SK-N-SH (cell line): Measurements from ENCODE around the gene FAM107B. TPM values are rescaled to one million over a fixed set of nuclear protein-coding genes. Genes with fewer than 3 reads are reported as not detected.

ENCODE experiments used
- CTCF ChIA-PET: fragments of 300-600, 350-600 bp; formaldehyde crosslinking; extraction: SDS; loops from one replicate; lab custom pipeline; 2021; lab: Yijun Ruan, JAX
- POLR2A ChIA-PET: fragments of 350-600 bp; sonication (Branson Sonifier 250); formaldehyde crosslinking; extraction: SDS; loops from one replicate; lab custom pipeline; 2020; ENCODE audit warnings: antibody characterized with exemption, inconsistent platforms; lab: Yijun Ruan, JAX
- DNase-seq: peaks from one replicate; pipeline ENCODE4 v3.0.0; 2012
- H2AFZ ChIP-seq: fragments of 200-600 bp; sonication (generic); 2 replicates; pipeline ENCODE4 v1.8.1; 2016; ENCODE audit warnings: antibody characterized with exemption, mild to moderate bottlenecking, low read depth
- H3F3A ChIP-seq: fragments of 200-600 bp; sonication (generic); replicated peaks from 2 replicates; pipeline ENCODE3; 2016; ENCODE audit warnings: antibody characterized with exemption, mild to moderate bottlenecking; ENCODE audit not compliant: insufficient read depth
- H3K27ac ChIP-seq, 2 experiments: fragments of 200-500 bp in 1 of 2; fragments of 200-600 bp in 1 of 2; sonication (Bioruptor generic) in 1 of 2; sonication (generic), shearing (Covaris generic) in 1 of 2; 2 replicates each; pipeline versions ENCODE4 v1.5.1 to v1.6.1; 2014 to 2016; ENCODE audit warnings: low read depth in 2 of 2, inconsistent platforms in 1 of 2, low read length in 1 of 2, mild to moderate bottlenecking in 1 of 2, mixed read lengths in 1 of 2
- H3K27me3 ChIP-seq: fragments of 200-600 bp; sonication (generic), shearing (Covaris generic); 2 replicates; pipeline ENCODE4 v1.6.1; 2016; ENCODE audit warnings: mixed run types; ENCODE audit not compliant: insufficient read depth
- H3K36me3 ChIP-seq, 2 experiments: fragments of 200-500 bp in 1 of 2; fragments of 200-600 bp in 1 of 2; sonication (Bioruptor generic) in 1 of 2; sonication (generic) in 1 of 2; replicated peaks in 1 of 2; 2 replicates each; pipeline versions ENCODE3 to v1.5.1; 2014 to 2016; ENCODE audit warnings: low read length in 1 of 2, mild to moderate bottlenecking in 1 of 2; ENCODE audit not compliant: insufficient read depth in 2 of 2, control insufficient read depth in 1 of 2
- H3K4me1 ChIP-seq, 2 experiments: fragments of 200-500 bp in 1 of 2; fragments of 200-600 bp in 1 of 2; sonication (Bioruptor generic) in 1 of 2; sonication (generic), shearing (Covaris generic) in 1 of 2; 2 replicates each; pipeline versions ENCODE4 v1.5.1 to v1.6.1; 2014 to 2016; ENCODE audit warnings: low read depth in 1 of 2, low read length in 1 of 2, mixed run types in 1 of 2; ENCODE audit not compliant: insufficient read depth in 2 of 2, control insufficient read depth in 1 of 2
- H3K4me2 ChIP-seq: fragments of 200-600 bp; sonication (generic), shearing (Covaris generic); 2 replicates; pipeline ENCODE4 v1.6.1; 2017; ENCODE audit warnings: mixed run types
- H3K4me3 ChIP-seq, 2 experiments: fragments of 200-500 bp in 1 of 2; fragments of 200-600 bp in 1 of 2; sonication (Bioruptor generic) in 1 of 2; sonication (generic), shearing (Covaris generic) in 1 of 2; 2 replicates each; pipeline versions ENCODE4 v1.5.1 to v1.8.1; 2014 to 2016; ENCODE audit warnings: low read depth in 2 of 2, inconsistent platforms in 1 of 2, low read length in 1 of 2, mild to moderate bottlenecking in 1 of 2, mixed read lengths in 1 of 2, moderate library complexity in 1 of 2
- H3K79me2 ChIP-seq: fragments of 200-600 bp; sonication (generic); 2 replicates; pipeline ENCODE4 v1.8.1; 2017; ENCODE audit warnings: mild to moderate bottlenecking; ENCODE audit not compliant: insufficient read depth
- H3K9ac ChIP-seq: fragments of 200-600 bp; sonication (generic); 2 replicates; pipeline ENCODE4 v1.6.1; 2017; ENCODE audit warnings: mixed run types
- H3K9me2 ChIP-seq: fragments of 200-600 bp; sonication (generic); 2 replicates; pipeline ENCODE4 v1.6.1; 2017; ENCODE audit warnings: mixed run types
- H3K9me3 ChIP-seq: fragments of 200-600 bp; sonication (generic); 2 replicates; pipeline ENCODE4 v1.6.1; 2017; ENCODE audit warnings: mixed run types, mild to moderate bottlenecking, moderate library complexity
- H4K20me1 ChIP-seq: fragments of 200-600 bp; sonication (generic); 2 replicates; pipeline ENCODE4 v1.6.1; 2017; ENCODE audit warnings: mild to moderate bottlenecking, mixed run types; ENCODE audit not compliant: insufficient read depth
- EZH2phosphoT487 ChIP-seq: fragments of 200-600 bp; sonication (generic); IDR thresholded peaks from 2 replicates; pipeline ENCODE4 v1.6.1; 2017; ENCODE audit warnings: low read depth, mixed run types, mild to moderate bottlenecking, antibody characterized with exemption, moderate library complexity, borderline replicate concordance
- FOXJ3 ChIP-seq: sonication (generic); formaldehyde crosslinking; IDR thresholded peaks from 2 replicates; pipeline ENCODE4 v1.5.1; 2020; ENCODE audit warnings: mild to moderate bottlenecking, missing genetic modification reagents
- FOXM1 ChIP-seq: IDR thresholded peaks from 2 replicates; pipeline ENCODE4 v1.4.0; 2012; ENCODE audit warnings: low read depth, mild to moderate bottlenecking
- GABPA ChIP-seq: IDR thresholded peaks from 2 replicates; pipeline ENCODE4 v1.4.0; 2012; ENCODE audit warnings: low read depth, mild to moderate bottlenecking
- JUND ChIP-seq: IDR thresholded peaks from 2 replicates; pipeline ENCODE4 v1.4.0; 2012
- MEF2A ChIP-seq: IDR thresholded peaks from 2 replicates; pipeline ENCODE4 v1.4.0; 2012; ENCODE audit warnings: low read depth, borderline replicate concordance
- MXI1 ChIP-seq: IDR thresholded peaks from 2 replicates; pipeline ENCODE4 v1.6.1; 2012; ENCODE audit warnings: mild to moderate bottlenecking, low read depth, low read length, improper control_type of control experiment
- NFIC ChIP-seq: IDR thresholded peaks from 2 replicates; pipeline ENCODE4 v1.4.0; 2012; ENCODE audit warnings: borderline replicate concordance
- NRF1 ChIP-seq: IDR thresholded peaks from 2 replicates; pipeline ENCODE4 v1.6.1; 2012; ENCODE audit warnings: low read depth, mild to moderate bottlenecking, low read length
- POLR2AphosphoS5 ChIP-seq: IDR thresholded peaks from 2 replicates; pipeline ENCODE4 v1.6.1; 2012; ENCODE audit warnings: low read depth, low read length
- SMC3 ChIP-seq: IDR thresholded peaks from 2 replicates; pipeline ENCODE4 v1.6.1; 2012; ENCODE audit warnings: low read depth, low read length, improper control_type of control experiment
- TAF1 ChIP-seq: IDR thresholded peaks from 2 replicates; pipeline ENCODE4 v1.6.1; 2012; ENCODE audit warnings: low read depth, mild to moderate bottlenecking, low read length, moderate library complexity, borderline replicate concordance
- TCF12 ChIP-seq: IDR thresholded peaks from 2 replicates; pipeline ENCODE4 v1.4.0; 2012
- TEAD4 ChIP-seq: IDR thresholded peaks from 2 replicates; pipeline ENCODE4 v1.4.0; 2012; ENCODE audit warnings: mild to moderate bottlenecking, borderline replicate concordance; ENCODE audit not compliant: insufficient read depth
- YY1 ChIP-seq: IDR thresholded peaks from 2 replicates; pipeline ENCODE4 v1.4.0; 2012; ENCODE audit warnings: low read depth, mild to moderate bottlenecking
- ZBTB33 ChIP-seq: IDR thresholded peaks from 2 replicates; pipeline ENCODE4 v1.4.0; 2012; ENCODE audit warnings: low read depth, borderline replicate concordance
- WGBS: methylation state at CpG from one replicate; pipeline ENCODE4 v1.1.6; 2017; ENCODE audit warnings: low lambda C conversion rate; 5-methylcytosine and 5-hydroxymethylcytosine counted together
- polyA plus RNA-seq, 3 experiments: library from polyadenylated mRNA; depleted of rRNA; stranded (reverse); fragments of >200 nt; gene quantifications; 2 replicates each; pipeline ENCODE4 v1.2.3, GENCODE V29; 2012
- TF ChIP-seq, protein P1 (sequence below): IDR thresholded peaks from 2 replicates; pipeline ENCODE4 v1.4.0; 2012; ENCODE audit warnings: low read depth
- TF ChIP-seq, protein P2 (sequence below): IDR thresholded peaks from 2 replicates; pipeline ENCODE4 v1.4.0; 2012; ENCODE audit warnings: low read depth, borderline replicate concordance
- TF ChIP-seq, protein P3 (sequence below): fragments of 150-350 bp; IDR thresholded peaks from 2 replicates; pipeline ENCODE4 v1.6.1; 2017; ENCODE audit warnings: antibody characterized with exemption, low read length, low read depth, borderline replicate concordance
- TF ChIP-seq, protein P4 (sequence below): IDR thresholded peaks from 2 replicates; pipeline ENCODE4; 2012

FAM107B gene
- polyA plus RNA-seq, 1 of the 3 experiments (the other 2 are of a cell fraction), result 1.0 TPM

DNA sequence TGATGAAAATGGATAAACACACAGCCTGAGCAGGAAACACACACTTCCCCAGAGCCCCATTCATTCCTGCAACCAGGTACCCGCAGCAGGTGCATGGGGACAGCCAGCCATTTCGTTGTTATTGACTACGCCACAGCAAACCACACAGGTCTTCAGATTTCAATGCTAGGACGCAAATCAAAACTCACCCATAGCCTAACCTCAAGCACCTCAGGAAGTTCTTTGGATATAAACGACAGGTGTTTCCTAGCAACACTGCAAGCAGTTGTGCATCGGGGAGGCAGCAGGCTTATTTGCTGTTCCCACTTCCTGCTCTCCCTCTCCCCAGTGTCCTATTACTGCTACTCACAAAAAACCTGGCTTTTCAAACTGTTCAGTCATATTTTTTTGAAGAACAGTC is 267.5 kb downstream of the FAM107B start:
- WGBS, result 81% methylated on average over 6 of the region's 6 CpGs

More for the DNA sequence above, 267.5 kb downstream of the FAM107B start:
- Histone ChIP-seq H3K4me3 (no peak overlapping the region), H3K79me2 (no peaks in the 10 kb centered on the region), H3K36me3 (no peaks in the 10 kb centered on the region), H3K27me3 (no peaks in the 10 kb centered on the region), H3K4me1 (no peaks in the 10 kb centered on the region), H3K9me2 (no peaks in the 10 kb centered on the region), H4K20me1 (no peaks in the 10 kb centered on the region), H3K27ac (no peak overlapping the region), H3K4me2 (no peak overlapping the region), H3K9ac (no peak overlapping the region), H3K9me3 (peaks cover 12% of the 10 kb centered on the region; the same call in 1 of the 2 replicates), H3F3A (no peaks in the 10 kb centered on the region), H2AFZ (no peak overlapping the region)
- DNase-seq, result no peak
- TF ChIP-seq, protein P1, sequence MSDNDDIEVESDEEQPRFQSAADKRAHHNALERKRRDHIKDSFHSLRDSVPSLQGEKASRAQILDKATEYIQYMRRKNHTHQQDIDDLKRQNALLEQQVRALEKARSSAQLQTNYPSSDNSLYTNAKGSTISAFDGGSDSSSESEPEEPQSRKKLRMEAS, result no peak
- TF ChIP-seq POLR2AphosphoS5 (no peak), TEAD4 (no peak), MXI1 (no peak), TCF12 (no peak), GABPA (no peak), JUND (no peak), FOXM1 (no peak), YY1 (no peak), TAF1 (no peak), EZH2phosphoT487 (no peak), NFIC (no peak), MEF2A (no peak), FOXJ3 (CRISPR knock-in tag) (no peak), SMC3 (no peak), ZBTB33 (no peak), NRF1 (no peak)
- TF ChIP-seq, protein P2, sequence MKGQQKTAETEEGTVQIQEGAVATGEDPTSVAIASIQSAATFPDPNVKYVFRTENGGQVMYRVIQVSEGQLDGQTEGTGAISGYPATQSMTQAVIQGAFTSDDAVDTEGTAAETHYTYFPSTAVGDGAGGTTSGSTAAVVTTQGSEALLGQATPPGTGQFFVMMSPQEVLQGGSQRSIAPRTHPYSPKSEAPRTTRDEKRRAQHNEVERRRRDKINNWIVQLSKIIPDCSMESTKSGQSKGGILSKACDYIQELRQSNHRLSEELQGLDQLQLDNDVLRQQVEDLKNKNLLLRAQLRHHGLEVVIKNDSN, result no peak
- TF ChIP-seq, protein P3, sequence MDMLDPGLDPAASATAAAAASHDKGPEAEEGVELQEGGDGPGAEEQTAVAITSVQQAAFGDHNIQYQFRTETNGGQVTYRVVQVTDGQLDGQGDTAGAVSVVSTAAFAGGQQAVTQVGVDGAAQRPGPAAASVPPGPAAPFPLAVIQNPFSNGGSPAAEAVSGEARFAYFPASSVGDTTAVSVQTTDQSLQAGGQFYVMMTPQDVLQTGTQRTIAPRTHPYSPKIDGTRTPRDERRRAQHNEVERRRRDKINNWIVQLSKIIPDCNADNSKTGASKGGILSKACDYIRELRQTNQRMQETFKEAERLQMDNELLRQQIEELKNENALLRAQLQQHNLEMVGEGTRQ, result no peak
- TF ChIP-seq, protein P4, sequence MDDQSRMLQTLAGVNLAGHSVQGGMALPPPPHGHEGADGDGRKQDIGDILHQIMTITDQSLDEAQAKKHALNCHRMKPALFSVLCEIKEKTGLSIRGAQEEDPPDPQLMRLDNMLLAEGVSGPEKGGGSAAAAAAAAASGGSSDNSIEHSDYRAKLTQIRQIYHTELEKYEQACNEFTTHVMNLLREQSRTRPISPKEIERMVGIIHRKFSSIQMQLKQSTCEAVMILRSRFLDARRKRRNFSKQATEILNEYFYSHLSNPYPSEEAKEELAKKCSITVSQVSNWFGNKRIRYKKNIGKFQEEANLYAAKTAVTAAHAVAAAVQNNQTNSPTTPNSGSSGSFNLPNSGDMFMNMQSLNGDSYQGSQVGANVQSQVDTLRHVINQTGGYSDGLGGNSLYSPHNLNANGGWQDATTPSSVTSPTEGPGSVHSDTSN, result no peak
- POLR2A ChIA-PET, result no interaction called here
- CTCF ChIA-PET, result interaction anchor here (0.8 kb wide), 1 partner anchor 8 kb away, joined by 3 read pairs; no protein-coding TSS in a partner anchor
